Astrocyte (in vitro differentiated cells and primary cell): ENCODE results near the gene NDFIP2.

ENCODE experiments used
- CTCF ChIP-seq: IDR thresholded peaks from 2 replicates; pipeline ENCODE4 v1.5.1; 2011; ENCODE audit warnings: low read depth, mild to moderate bottlenecking, inconsistent platforms, low read length, moderate library complexity; ENCODE audit not compliant: insufficient read depth
- EZH2 ChIP-seq: IDR thresholded peaks from 2 replicates; pipeline ENCODE4 v1.6.1; 2012; ENCODE audit warnings: mild to moderate bottlenecking, low read length, inconsistent platforms; ENCODE audit not compliant: insufficient read depth

- TF ChIP-seq CTCF (no peak), EZH2 (no peak)
Observed at GRCh38 chr13:79497852-79498251, 16.9 kb downstream of the NDFIP2 start.
